KMS-11 (cell line): Measurements from ENCODE around the gene AKAP7.

Source experiments
- H2AFZ ChIP-seq: fragments of 200-600 bp; sonication (generic); 2 replicates; pipeline ENCODE4 v1.6.1; 2016; ENCODE audit warnings: antibody characterized with exemption, mixed run types, low read depth
- H3K27ac ChIP-seq: fragments of 200-600 bp; sonication (generic); 2 replicates; pipeline ENCODE4 v1.6.1; 2016; ENCODE audit warnings: mild to moderate bottlenecking, mixed run types
- H3K27me3 ChIP-seq: fragments of 200-600 bp; sonication (generic); 2 replicates; pipeline ENCODE4 v1.6.1; 2017; ENCODE audit warnings: mild to moderate bottlenecking, low read depth, mixed run types, moderate library complexity; ENCODE audit not compliant: insufficient read depth
- H3K36me3 ChIP-seq: fragments of 200-600 bp; sonication (generic); 2 replicates; pipeline ENCODE4 v1.6.1; 2017; ENCODE audit warnings: mild to moderate bottlenecking, mixed run types; ENCODE audit not compliant: insufficient read depth
- H3K4me1 ChIP-seq: fragments of 200-600 bp; sonication (generic); 2 replicates; pipeline ENCODE4 v1.6.1; 2016; ENCODE audit warnings: mild to moderate bottlenecking, low read depth, mixed run types; ENCODE audit not compliant: poor library complexity, severe bottlenecking
- H3K4me2 ChIP-seq: fragments of 200-600 bp; sonication (generic); 2 replicates; pipeline ENCODE4 v1.7.0; 2016; ENCODE audit warnings: mild to moderate bottlenecking, mixed run types
- H3K4me3 ChIP-seq: fragments of 200-600 bp; sonication (generic); IDR thresholded peaks from 2 replicates; pipeline ENCODE4 v1.6.1; 2017; ENCODE audit warnings: low read depth, low read length, mixed read lengths; ENCODE audit not compliant: insufficient read depth
- H3K79me2 ChIP-seq: fragments of 200-600 bp; sonication (generic); 2 replicates; pipeline ENCODE4 v1.6.1; 2016; ENCODE audit warnings: low read depth, mixed run types; ENCODE audit not compliant: insufficient read depth
- H3K9ac ChIP-seq: fragments of 200-600 bp; sonication (generic); 2 replicates; pipeline ENCODE4 v1.6.1; 2016; ENCODE audit warnings: mild to moderate bottlenecking, mixed run types
- H4K20me1 ChIP-seq: fragments of 200-600 bp; sonication (generic); 2 replicates; pipeline ENCODE4 v1.6.1; 2016; ENCODE audit warnings: mild to moderate bottlenecking, mixed run types; ENCODE audit not compliant: insufficient read depth
- TF ChIP-seq, protein P1 (sequence below): fragments of 200-600 bp; sonication (generic); conservative IDR thresholded peaks from 2 replicates; pipeline ENCODE4 v1.6.1; 2017; ENCODE audit warnings: low read depth, mild to moderate bottlenecking, antibody characterized with exemption, low read length, moderate library complexity, mixed read lengths

AKAP7 gene

DNA sequence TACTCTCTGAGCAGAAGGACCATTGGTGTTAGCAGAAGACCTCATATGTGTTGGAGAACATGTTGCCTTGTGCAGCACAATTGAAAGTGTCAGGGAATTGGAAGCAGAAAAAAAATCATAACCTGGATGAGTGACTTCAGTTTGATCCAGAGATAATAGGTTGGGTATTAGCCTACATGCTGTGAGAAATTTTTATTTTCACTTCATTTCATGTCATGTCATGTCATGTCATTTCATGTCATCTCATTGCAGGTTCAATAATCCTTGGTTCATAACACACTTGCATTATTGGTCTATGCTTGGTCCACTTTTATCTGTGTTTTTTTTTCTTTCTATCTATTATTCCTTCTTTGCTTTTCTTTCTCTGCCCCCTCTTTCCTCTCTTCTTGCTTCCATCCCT is 34.3 kb downstream of the AKAP7 start:
- no peak overlapping the region for H3K4me2 ChIP-seq
- H2AFZ ChIP-seq, result no peak overlapping the region
- no peaks in the 10 kb centered on the region for H3K4me1 ChIP-seq
- TF ChIP-seq, protein P1, sequence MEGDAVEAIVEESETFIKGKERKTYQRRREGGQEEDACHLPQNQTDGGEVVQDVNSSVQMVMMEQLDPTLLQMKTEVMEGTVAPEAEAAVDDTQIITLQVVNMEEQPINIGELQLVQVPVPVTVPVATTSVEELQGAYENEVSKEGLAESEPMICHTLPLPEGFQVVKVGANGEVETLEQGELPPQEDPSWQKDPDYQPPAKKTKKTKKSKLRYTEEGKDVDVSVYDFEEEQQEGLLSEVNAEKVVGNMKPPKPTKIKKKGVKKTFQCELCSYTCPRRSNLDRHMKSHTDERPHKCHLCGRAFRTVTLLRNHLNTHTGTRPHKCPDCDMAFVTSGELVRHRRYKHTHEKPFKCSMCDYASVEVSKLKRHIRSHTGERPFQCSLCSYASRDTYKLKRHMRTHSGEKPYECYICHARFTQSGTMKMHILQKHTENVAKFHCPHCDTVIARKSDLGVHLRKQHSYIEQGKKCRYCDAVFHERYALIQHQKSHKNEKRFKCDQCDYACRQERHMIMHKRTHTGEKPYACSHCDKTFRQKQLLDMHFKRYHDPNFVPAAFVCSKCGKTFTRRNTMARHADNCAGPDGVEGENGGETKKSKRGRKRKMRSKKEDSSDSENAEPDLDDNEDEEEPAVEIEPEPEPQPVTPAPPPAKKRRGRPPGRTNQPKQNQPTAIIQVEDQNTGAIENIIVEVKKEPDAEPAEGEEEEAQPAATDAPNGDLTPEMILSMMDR, result no peak
- no peaks in the 10 kb centered on the region for H3K79me2 ChIP-seq
- H4K20me1 ChIP-seq, result no peaks in the 10 kb centered on the region
- H3K4me3 ChIP-seq, result no peak overlapping the region
- no peak overlapping the region for H3K9ac ChIP-seq
- no peaks in the 10 kb centered on the region for H3K27me3 ChIP-seq
- H3K27ac ChIP-seq, result no peak overlapping the region
- H3K36me3 ChIP-seq, result no peaks in the 10 kb centered on the region; the same call in 1 of the 2 replicates

DNA sequence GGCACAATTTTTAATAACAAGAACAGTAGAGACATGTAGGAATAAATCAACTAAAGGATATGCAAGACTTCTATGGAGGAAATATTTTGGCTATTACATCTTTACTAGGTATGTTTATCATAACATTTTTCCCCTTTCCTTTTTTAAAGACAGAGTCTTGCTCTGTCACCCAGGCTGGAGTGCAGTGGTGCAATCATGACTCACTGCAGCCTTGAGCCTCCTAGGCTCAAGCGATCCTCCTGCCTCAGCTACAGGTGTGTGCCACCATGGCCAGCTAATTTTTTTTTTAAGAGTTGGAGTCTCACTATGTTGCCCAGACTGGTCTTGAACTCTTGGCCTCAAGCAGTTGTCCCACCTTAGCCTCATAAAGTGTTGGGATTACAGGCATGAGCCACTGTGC is 37.0 kb downstream of the AKAP7 start:
- Histone ChIP-seq H4K20me1 (no peaks in the 10 kb centered on the region), H3K4me1 (no peaks in the 10 kb centered on the region), H3K27me3 (no peaks in the 10 kb centered on the region), H3K4me2 (no peak overlapping the region), H3K36me3 (no peaks in the 10 kb centered on the region), H3K27ac (no peak overlapping the region), H3K4me3 (no peak overlapping the region), H3K79me2 (no peaks in the 10 kb centered on the region), H2AFZ (no peak overlapping the region), H3K9ac (no peak overlapping the region)
- TF ChIP-seq, protein P1, result no peak

DNA sequence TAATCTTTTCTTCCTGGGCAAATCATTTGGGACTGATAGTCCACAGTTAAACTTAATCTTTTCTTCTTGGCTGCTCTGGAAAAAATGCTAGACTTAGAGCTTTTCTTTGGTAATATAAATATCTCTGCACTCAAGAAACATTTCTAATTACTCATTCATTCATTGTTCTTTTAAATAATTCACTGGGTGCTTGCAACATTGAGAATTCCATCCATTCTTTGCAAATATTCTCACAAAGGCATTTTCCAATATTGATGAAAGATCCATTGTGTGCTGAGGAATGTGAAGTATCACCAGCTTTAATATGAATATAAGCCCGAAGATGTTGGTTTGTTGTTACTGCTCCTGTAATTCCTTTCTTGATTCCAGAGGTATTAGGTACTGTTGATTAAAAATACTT is 38.4 kb downstream of the AKAP7 start:
- H3K79me2 ChIP-seq, result no peaks in the 10 kb centered on the region
- H3K4me1 ChIP-seq, result no peaks in the 10 kb centered on the region
- H2AFZ ChIP-seq, result no peak overlapping the region
- no peak overlapping the region for H3K9ac ChIP-seq
- no peak overlapping the region for H3K4me3 ChIP-seq
- H3K27me3 ChIP-seq, result no peaks in the 10 kb centered on the region
- TF ChIP-seq, protein P1, result no peak
- H4K20me1 ChIP-seq, result no peaks in the 10 kb centered on the region
- H3K36me3 ChIP-seq, result no peaks in the 10 kb centered on the region
- H3K27ac ChIP-seq, result no peak overlapping the region
- H3K4me2 ChIP-seq, result no peak overlapping the region

DNA sequence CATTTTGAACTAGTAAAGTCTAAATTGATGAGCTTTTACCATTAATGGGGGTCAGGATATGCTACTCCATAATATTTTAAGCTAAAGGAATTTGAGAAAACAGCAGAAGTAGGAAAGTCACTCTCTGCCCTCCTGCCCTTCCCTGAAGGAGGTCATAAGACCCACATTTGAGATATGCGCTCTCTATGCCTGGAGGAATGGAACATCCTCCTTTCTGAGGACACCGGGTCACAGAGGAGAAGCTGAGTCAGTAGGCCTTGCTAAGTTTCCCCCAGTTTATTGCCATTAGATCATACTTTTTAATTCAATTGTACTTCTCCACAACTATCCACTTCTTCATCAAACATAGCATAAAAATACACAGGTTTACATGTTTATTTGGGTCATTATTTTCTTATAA is 40.3 kb downstream of the AKAP7 start:
- H2AFZ ChIP-seq, result no peak overlapping the region
- no peak overlapping the region for H3K4me3 ChIP-seq
- H3K27me3 ChIP-seq, result no peaks in the 10 kb centered on the region
- H3K27ac ChIP-seq, result no peak overlapping the region
- H3K4me2 ChIP-seq, result no peak overlapping the region
- no peaks in the 10 kb centered on the region for H4K20me1 ChIP-seq
- H3K9ac ChIP-seq, result no peak overlapping the region
- no peaks in the 10 kb centered on the region for H3K36me3 ChIP-seq
- H3K79me2 ChIP-seq, result no peaks in the 10 kb centered on the region
- H3K4me1 ChIP-seq, result no peaks in the 10 kb centered on the region
- TF ChIP-seq, protein P1, result no peak
